GM20000 (cell line): Measurements from ENCODE around the gene GPR108.

Source experiments
- DNase-seq: peaks from one replicate; pipeline ENCODE4 v3.0.0; 2012; ENCODE audit warnings: low spot score
- TF ChIP-seq, protein P1 (sequence below): IDR thresholded peaks from 2 replicates; pipeline ENCODE4 v1.5.1; 2012; ENCODE audit warnings: mild to moderate bottlenecking, control low read depth; ENCODE audit errors: extremely low read depth, missing control alignments

GPR108 gene

DNA sequence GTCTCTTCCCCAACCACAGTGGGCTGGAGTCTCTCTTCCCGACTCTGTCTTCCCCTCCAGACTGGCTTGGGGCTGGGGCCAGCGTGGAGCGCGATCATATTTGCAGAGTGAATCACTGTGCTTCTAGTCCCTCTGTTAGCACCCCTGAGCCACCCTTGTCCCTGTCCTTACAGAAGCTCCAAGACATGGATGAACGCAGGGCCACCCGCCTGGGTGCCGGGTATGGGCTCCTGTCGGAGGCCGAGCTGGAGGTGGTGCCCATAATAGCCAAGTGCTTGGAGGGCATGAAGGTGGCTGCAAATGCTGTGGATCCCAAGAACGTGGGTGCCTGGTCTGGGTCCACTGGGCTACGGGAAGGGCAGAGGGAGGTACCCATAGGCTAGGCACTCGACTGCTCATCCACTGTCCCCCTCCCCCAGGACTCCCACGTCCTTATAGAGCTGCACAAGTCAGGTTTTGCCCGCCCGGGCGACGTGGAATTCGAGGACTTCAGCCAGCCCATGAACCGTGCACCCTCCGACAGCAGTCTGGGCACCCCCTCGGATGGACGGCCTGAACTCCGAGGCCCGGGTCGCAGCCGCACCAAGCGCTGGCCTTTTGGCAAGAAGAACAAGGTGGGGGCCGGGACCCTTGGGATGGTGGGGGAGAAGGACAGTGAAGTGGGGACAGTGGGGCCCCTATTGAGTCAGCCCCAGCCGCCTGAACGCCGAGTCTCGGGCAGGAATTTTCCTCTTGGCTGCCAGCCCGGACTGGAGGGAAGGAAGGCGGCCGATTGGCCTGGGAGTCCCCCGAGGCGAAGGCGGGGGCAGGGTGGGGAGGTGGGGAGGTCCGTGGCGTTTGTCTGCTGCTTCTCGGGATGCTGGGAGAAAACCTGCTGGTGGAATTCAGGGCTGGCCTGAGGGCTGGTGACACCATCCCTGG lies 7.3 kb upstream of the GPR108 start:
- TF ChIP-seq, protein P1, sequence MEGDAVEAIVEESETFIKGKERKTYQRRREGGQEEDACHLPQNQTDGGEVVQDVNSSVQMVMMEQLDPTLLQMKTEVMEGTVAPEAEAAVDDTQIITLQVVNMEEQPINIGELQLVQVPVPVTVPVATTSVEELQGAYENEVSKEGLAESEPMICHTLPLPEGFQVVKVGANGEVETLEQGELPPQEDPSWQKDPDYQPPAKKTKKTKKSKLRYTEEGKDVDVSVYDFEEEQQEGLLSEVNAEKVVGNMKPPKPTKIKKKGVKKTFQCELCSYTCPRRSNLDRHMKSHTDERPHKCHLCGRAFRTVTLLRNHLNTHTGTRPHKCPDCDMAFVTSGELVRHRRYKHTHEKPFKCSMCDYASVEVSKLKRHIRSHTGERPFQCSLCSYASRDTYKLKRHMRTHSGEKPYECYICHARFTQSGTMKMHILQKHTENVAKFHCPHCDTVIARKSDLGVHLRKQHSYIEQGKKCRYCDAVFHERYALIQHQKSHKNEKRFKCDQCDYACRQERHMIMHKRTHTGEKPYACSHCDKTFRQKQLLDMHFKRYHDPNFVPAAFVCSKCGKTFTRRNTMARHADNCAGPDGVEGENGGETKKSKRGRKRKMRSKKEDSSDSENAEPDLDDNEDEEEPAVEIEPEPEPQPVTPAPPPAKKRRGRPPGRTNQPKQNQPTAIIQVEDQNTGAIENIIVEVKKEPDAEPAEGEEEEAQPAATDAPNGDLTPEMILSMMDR, result no peak
- no peak for DNase-seq

DNA sequence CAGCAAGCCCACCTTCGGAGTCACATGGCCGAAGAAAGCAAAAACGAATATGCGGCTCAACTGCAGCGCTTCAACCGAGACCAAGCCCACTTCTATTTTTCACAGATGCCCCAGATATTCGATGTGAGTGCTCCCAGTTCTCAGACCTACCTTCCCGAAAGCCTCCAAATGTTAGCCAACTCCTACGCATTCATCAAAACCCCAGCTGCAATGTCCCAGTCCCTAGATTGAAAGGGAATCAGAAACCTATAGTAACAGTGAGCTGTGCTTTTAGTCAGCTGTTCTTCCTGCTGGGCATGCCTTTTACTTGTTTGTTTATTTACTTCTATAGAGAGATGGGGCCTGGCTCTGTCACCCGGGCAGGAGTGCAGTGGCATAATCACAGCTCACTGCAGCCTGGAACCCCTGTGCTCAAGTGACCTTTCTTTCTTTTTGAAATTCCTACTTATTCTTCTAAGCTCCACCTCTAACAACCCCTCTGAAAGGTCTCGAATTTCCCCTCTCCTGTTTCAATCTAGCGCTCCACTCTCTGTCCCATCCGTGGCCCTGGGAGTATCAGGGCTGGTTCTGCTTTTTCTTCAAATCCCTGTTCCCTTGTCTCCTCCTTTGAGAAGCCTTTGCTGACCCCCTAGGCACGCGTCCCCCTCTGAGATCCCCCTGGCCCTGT lies 6.5 kb upstream of the GPR108 start:
- DNase-seq, result no peak
- TF ChIP-seq, protein P1, result no peak

DNA sequence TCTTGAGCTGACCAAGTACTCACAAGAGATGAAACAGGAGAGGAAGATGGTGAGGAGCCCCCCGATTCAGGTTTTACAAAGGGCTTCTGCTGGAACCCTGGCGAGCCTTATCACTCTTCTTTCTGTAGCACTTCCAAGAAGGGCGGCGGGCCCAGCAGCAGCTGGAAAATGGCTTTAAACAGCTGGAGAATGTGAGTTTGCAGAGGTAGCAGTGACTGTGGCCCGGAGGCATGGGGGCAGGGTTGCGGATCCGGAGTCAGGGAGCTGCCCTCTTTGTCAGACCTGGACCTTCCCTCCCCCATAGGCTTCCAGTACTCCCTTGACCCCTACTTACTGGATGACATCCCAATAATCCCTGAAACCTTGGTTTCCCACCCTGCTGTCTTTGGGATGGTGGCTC lies 5.7 kb upstream of the GPR108 start:
- no peak for DNase-seq
- TF ChIP-seq, protein P1, result no peak

DNA sequence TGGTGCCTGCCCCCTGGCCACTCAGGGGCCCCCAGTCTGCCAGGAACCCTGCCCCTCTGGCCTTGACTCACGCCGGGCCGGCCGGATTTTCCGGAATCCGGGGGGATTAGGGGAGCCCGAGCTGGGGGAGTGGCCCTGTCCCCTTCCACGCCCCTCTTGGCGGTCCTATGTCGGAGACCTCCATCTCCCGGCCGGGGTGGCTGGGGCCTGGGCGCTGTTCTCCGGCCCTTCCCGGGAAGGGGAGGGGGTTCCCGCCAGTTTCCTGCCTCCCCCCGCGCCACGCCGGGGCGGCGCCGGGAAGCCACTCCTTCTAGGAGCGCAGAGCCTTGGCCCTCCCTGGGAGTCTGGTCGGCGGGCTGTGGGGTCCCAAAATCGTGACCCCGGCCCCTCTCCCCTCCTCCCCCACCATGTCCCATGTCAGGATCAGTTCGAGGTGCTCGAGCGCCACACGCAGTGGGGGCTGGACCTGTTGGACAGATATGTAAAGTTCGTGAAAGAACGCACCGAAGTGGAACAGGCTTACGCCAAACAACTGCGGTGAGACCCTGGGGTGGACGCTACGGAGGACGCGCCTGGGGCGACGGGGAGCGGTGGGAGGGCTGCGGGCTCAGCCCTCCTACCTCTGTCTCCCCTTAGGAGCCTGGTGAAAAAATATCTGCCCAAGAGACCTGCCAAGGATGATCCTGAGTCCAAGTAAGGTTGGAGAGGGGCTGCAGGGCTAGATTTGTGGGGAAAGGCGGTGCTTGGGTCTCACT lies 3.4 kb upstream of the GPR108 start:
- TF ChIP-seq, protein P1, result no peak
- peak; percentile 70 for DNase-seq

DNA sequence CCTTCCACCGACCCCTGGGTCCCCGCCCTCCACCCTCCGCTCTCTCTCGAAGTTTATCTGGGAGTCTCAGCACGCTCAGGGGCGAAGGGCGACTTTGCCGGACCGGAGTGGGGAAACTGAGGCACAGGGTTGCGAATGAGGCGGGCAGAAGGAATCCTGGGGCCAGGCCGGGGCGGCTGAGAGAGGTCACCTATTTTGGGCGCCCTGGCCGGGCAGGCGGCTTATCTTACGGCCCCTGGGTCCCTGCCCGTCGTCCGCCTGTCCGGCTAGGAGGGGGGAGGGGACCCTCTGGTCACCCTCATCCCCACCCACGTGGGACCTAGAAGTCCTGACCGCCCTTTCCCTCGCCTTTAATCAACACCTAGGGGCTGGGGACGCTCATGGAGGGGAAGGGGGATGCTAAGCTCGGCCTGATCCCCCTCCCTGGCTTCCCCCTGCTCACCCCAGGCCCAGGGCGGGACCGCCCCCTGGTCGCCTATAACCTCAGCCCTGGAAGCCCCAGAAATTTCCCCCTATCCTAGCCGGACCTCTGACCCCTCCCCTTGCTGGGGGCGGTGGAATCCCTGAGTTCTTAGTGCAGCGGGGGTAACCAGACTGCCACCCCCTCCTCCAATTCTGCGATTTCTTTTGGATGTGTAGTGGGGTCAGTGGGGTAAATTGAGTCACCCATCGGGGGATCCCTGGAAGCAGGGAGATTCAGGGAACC lies 2.7 kb upstream of the GPR108 start:
- TF ChIP-seq, protein P1, result no peak
- DNase-seq, result peak; percentile 78

DNA sequence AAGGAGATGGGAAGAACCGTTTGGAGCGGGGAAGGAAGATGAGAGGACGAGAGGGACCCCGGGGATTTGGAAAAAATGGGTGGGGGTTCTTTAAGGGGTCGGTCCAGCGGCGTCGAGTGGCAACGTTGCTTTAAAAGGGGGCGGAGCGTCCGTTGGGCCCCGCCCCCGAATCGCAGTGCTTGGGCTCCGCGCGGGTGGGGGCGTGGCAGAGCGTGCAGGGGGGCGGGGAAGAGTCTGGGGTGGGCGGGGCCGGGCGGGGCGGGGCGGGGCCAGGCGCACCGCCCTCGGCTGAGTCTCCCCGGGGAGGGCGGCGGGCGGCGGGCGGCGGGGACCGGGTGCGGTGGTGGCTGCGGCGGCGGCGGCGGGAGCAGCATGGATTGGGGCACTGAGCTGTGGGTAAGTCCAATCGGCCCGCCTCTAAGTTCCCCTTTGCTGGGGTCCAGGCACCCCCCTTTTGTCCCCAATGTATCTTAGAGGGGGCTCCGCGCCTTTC lies 2.1 kb upstream of the GPR108 start, which contains the start of gene TRIP10:
Gene TRIP10, plus strand, starts transcription at position 291 of the 493 bp plus-strand sequence. Its CDS starts 82 bp downstream, at position 373.
- TF ChIP-seq, protein P1, result no peak
- peak; percentile 98 for DNase-seq
